ENCODE results near the gene CAMK1D.

Gene CAMK1D

GRCh38 chr10:12720217-12720981 is 371.1 kb downstream of the CAMK1D start (continued):
- TF ChIP-seq PBX3 (CRISPR knock-in tag; IDR thresholded peaks at IDR 0.05) = 0 out of 2 replicates have a peak, but pooled peaks have one; percentile 29
- no peak for TF ChIP-seq GLI4 (tag by site-specific recombination; IDR thresholded peaks at IDR 0.05)
- peak; percentile 96 for TF ChIP-seq ZNF184 (tag by site-specific recombination; IDR thresholded peaks at IDR 0.05)
- 0 out of 2 replicates have a peak, but pooled peaks have one; percentile 50 for TF ChIP-seq MEIS1 (CRISPR knock-in tag; IDR thresholded peaks at IDR 0.05; ENCODE audit: borderline replicate concordance)
- no peak for TF ChIP-seq ZNF174 (tag by site-specific recombination; IDR thresholded peaks at IDR 0.05)
- peak; percentile 99 for TF ChIP-seq ZEB2 (tag by site-specific recombination; IDR thresholded peaks at IDR 0.05)
- TF ChIP-seq ZNF837 (tag by site-specific recombination; IDR thresholded peaks at IDR 0.05) = no peak
- TF ChIP-seq ZNF571 (tag by site-specific recombination; IDR thresholded peaks at IDR 0.05) = no peak
- no peak for TF ChIP-seq ZNF211 (tag by site-specific recombination; IDR thresholded peaks at IDR 0.05; ENCODE audit: low read depth)
- TF ChIP-seq BCL6B (tag by site-specific recombination; IDR thresholded peaks at IDR 0.05) = peak; percentile 95
- TF ChIP-seq ZNF549 (tag by site-specific recombination; IDR thresholded peaks at IDR 0.05) = no peak
- peak; percentile 22; the same call in 1 of the 2 replicates for TF ChIP-seq ZNF664 (tag by site-specific recombination; IDR thresholded peaks at IDR 0.05)
- no peak for TF ChIP-seq ZNF768 (tag by site-specific recombination; IDR thresholded peaks at IDR 0.05)
- no peak for TF ChIP-seq ZNF658 (tag by site-specific recombination; IDR thresholded peaks at IDR 0.05)
- no peak for TF ChIP-seq ZNF155 (tag by site-specific recombination; IDR thresholded peaks at IDR 0.05)
- TF ChIP-seq ZNF239 (tag by site-specific recombination; IDR thresholded peaks at IDR 0.05) = no peak; the same call in 1 of the 2 replicates
- no peak for TF ChIP-seq AEBP2 (tag by site-specific recombination; IDR thresholded peaks at IDR 0.05; ENCODE audit: borderline replicate concordance)
- peak; percentile 85; the same call in 1 of the 2 replicates for TF ChIP-seq ZNF660 (tag by site-specific recombination; IDR thresholded peaks at IDR 0.05)
- peak; percentile 35; the same call in 1 of the 2 replicates for TF ChIP-seq MZF1 (tag by site-specific recombination; IDR thresholded peaks at IDR 0.05; ENCODE audit: borderline replicate concordance)
- TF ChIP-seq ZNF433 (tag by site-specific recombination; IDR thresholded peaks at IDR 0.05; ENCODE audit: low read depth) = no peak
- TF ChIP-seq ZNF529 (tag by site-specific recombination; IDR thresholded peaks at IDR 0.05; ENCODE audit: insufficient replicate concordance) = peak; percentile 48
- TF ChIP-seq ZNF830 (tag by site-specific recombination; IDR thresholded peaks at IDR 0.05; ENCODE audit: low read depth) = no peak
- TF ChIP-seq ZNF114 (tag by site-specific recombination; IDR thresholded peaks at IDR 0.05) = no peak
- TF ChIP-seq PRDM4 (tag by site-specific recombination; IDR thresholded peaks at IDR 0.05) = peak; percentile 94
- TF ChIP-seq ZNF140 (tag by site-specific recombination; IDR thresholded peaks at IDR 0.05) = no peak
- TF ChIP-seq ZNF266 (tag by site-specific recombination; IDR thresholded peaks at IDR 0.05; ENCODE audit: low read depth) = no peak
- peak; percentile 92 for TF ChIP-seq BCL11A (tag by site-specific recombination; IDR thresholded peaks at IDR 0.05; ENCODE audit: low read depth)
- TF ChIP-seq PRDM1 (tag by site-specific recombination; IDR thresholded peaks at IDR 0.05) = peak; percentile 56
- TF ChIP-seq ZNF843 (tag by site-specific recombination; IDR thresholded peaks at IDR 0.05) = peak; percentile 99
- no peak for TF ChIP-seq ZNF555 (tag by site-specific recombination; conservative IDR thresholded peaks at IDR 0.05)
- no peak; the same call in 1 of the 2 replicates for TF ChIP-seq ZNF626 (tag by site-specific recombination; IDR thresholded peaks at IDR 0.05)
- TF ChIP-seq ZNF148 (tag by site-specific recombination; IDR thresholded peaks at IDR 0.05; ENCODE audit: borderline replicate concordance) = no peak

All from HEK293 (cell line).